Measurements from ENCODE around the gene PARP11.

Gene PARP11

GRCh38 chr12:3775385-3776035, 97.7 kb downstream of the PARP11 start:
- Histone ChIP-seq H3K27ac (ENCODE audit: low read depth, low read length) (no peak overlapping the region), H3K9me3 (ENCODE audit: control insufficient read depth, insufficient read depth, low read length) (no peaks in the 10 kb centered on the region), H3K9me2 (replicated peaks; ENCODE audit: control insufficient read depth, low read length) (no peaks in the 10 kb centered on the region), H3K27me3 (ENCODE audit: control insufficient read depth, low read length) (peaks cover 9% of the 10 kb centered on the region; the same call in 1 of the 2 replicates), H3K4me2 (ENCODE audit: low read length) (no peak overlapping the region), H3K36me3 (ENCODE audit: control insufficient read depth, low read length) (no peaks in the 10 kb centered on the region), H3K79me2 (ENCODE audit: control insufficient read depth, low read length) (no peaks in the 10 kb centered on the region), H3K4me1 (ENCODE audit: control insufficient read depth, low read length) (peaks cover 29% of the 10 kb centered on the region), H4K20me1 (ENCODE audit: control insufficient read depth, insufficient read depth, low read depth, low read length) (no peaks in the 10 kb centered on the region), H3F3A (ENCODE audit: control insufficient read depth, insufficient read depth) (no peaks in the 10 kb centered on the region), H3K4me3 (ENCODE audit: low read length) (no peak overlapping the region)
- TF ChIP-seq CTCF (IDR thresholded peaks at IDR 0.05; ENCODE audit: low read depth, low read length, poor library complexity, severe bottlenecking) (no peak), EZH2phosphoT487 (IDR thresholded peaks at IDR 0.05; ENCODE audit: borderline replicate concordance, low read length) (no peak)

- Histone ChIP-seq H3K9me3 (ENCODE audit: control insufficient read depth, insufficient read depth, low read length) (no peaks in the 10 kb centered on the region), H3F3A (ENCODE audit: control insufficient read depth, insufficient read depth) (no peaks in the 10 kb centered on the region), H3K27me3 (ENCODE audit: control insufficient read depth, low read length) (peaks cover 7% of the 10 kb centered on the region; the same call in 1 of the 2 replicates), H3K4me2 (ENCODE audit: low read length) (peak overlapping the region; percentile 61), H3K27ac (ENCODE audit: low read depth, low read length) (peak overlapping the region; percentile 52), H4K20me1 (ENCODE audit: control insufficient read depth, insufficient read depth, low read depth, low read length) (no peaks in the 10 kb centered on the region), H3K4me3 (ENCODE audit: low read length) (peak overlapping the region; percentile 43), H3K36me3 (ENCODE audit: control insufficient read depth, low read length) (no peaks in the 10 kb centered on the region), H3K79me2 (ENCODE audit: control insufficient read depth, low read length) (no peaks in the 10 kb centered on the region), H3K4me1 (ENCODE audit: control insufficient read depth, low read length) (peaks cover 29% of the 10 kb centered on the region), H3K9me2 (replicated peaks; ENCODE audit: control insufficient read depth, low read length) (no peaks in the 10 kb centered on the region)
- TF ChIP-seq EZH2phosphoT487 (IDR thresholded peaks at IDR 0.05; ENCODE audit: borderline replicate concordance, low read length) (no peak), CTCF (IDR thresholded peaks at IDR 0.05; ENCODE audit: low read depth, low read length, poor library complexity, severe bottlenecking) (no peak)
Observed at GRCh38 chr12:3772380-3772779, 100.8 kb downstream of the PARP11 start.

- no peaks in the 10 kb centered on the region for H3K36me3 ChIP-seq (ENCODE audit: control insufficient read depth, low read length)
- H3F3A ChIP-seq (ENCODE audit: control insufficient read depth, insufficient read depth) = no peaks in the 10 kb centered on the region
- H4K20me1 ChIP-seq (ENCODE audit: control insufficient read depth, insufficient read depth, low read depth, low read length) = no peaks in the 10 kb centered on the region
- H3K79me2 ChIP-seq (ENCODE audit: control insufficient read depth, low read length) = no peaks in the 10 kb centered on the region
- peak overlapping the region; percentile 43 for H3K4me3 ChIP-seq (ENCODE audit: low read length)
- H3K4me1 ChIP-seq (ENCODE audit: control insufficient read depth, low read length) = peaks cover 29% of the 10 kb centered on the region
- peaks cover 7% of the 10 kb centered on the region; the same call in 1 of the 2 replicates for H3K27me3 ChIP-seq (ENCODE audit: control insufficient read depth, low read length)
- TF ChIP-seq CTCF (IDR thresholded peaks at IDR 0.05; ENCODE audit: low read depth, low read length, poor library complexity, severe bottlenecking) = no peak
- no peaks in the 10 kb centered on the region for H3K9me2 ChIP-seq (replicated peaks; ENCODE audit: control insufficient read depth, low read length)
- H3K4me2 ChIP-seq (ENCODE audit: low read length) = peak overlapping the region; percentile 61
- H3K27ac ChIP-seq (ENCODE audit: low read depth, low read length) = peak overlapping the region; percentile 52
- no peaks in the 10 kb centered on the region for H3K9me3 ChIP-seq (ENCODE audit: control insufficient read depth, insufficient read depth, low read length)
Observed at GRCh38 chr12:3771853-3772252, 101.3 kb downstream of the PARP11 start.
